Right atrium auricular region (tissue), 2 donors: ENCODE data around the gene SMOC2. TPM values are rescaled to one million over a fixed set of nuclear protein-coding genes. Genes with fewer than 3 reads are reported as not detected.

Source experiments
- DNase-seq: peaks from one replicate; pipeline ENCODE4 v3.0.0-alpha.2; 2019; ENCODE audit warnings: low spot score
- H3K27ac ChIP-seq, 2 donors: fragments of 200-600 bp; sonication (generic); 1 replicate in 1 of 2; 2 replicates in 1 of 2; pipeline ENCODE4 v1.5.1; 2016 to 2019
- H3K27me3 ChIP-seq, 2 donors: fragments of 200-600 bp; sonication (generic); one replicate each; pipeline versions ENCODE4 v1.5.1 to v1.6.0; 2017 to 2019
- H3K36me3 ChIP-seq: fragments of 200-600 bp; sonication (generic); one replicate; pipeline ENCODE4 v1.5.1; 2016
- H3K4me1 ChIP-seq, 2 donors: fragments of 200-600 bp; sonication (generic); one replicate each; pipeline versions ENCODE4 v1.5.1 to v1.6.0; 2017 to 2019
- H3K4me3 ChIP-seq, 2 donors: fragments of 200-600 bp; sonication (generic); 1 replicate in 1 of 2; 2 replicates in 1 of 2; pipeline ENCODE4 v1.5.1; 2017 to 2019; ENCODE audit warnings: mild to moderate bottlenecking in 1 of 2, moderate library complexity in 1 of 2
- H3K9me3 ChIP-seq, 2 donors: fragments of 200-600 bp; sonication (generic); one replicate each; pipeline ENCODE4 v1.5.1; 2019
- CTCF ChIP-seq, 2 donors: fragments of 200-600 bp; sonication (generic); IDR thresholded peaks; one replicate each; pipeline ENCODE4 v1.5.1; 2019; ENCODE audit warnings: antibody characterized with exemption in 2 of 2
- total RNA-seq, 2 donors: library from RNA; depleted of rRNA; stranded (reverse); fragments of >200 nt; gene quantifications; one replicate each; pipeline ENCODE4 v1.1.0, GENCODE V29; 2016

SMOC2 gene
- total RNA-seq, 2 donors from 2014 or later = 10.8 to 31.7 TPM

GRCh38 chr6:168660400-168660945 lies 219.5 kb downstream of the SMOC2 start:
- Histone ChIP-seq H3K27me3 (no peaks in the 10 kb centered on the region), H3K4me3 (no peak overlapping the region), H3K27ac (no peak overlapping the region), H3K4me1 (no peaks in the 10 kb centered on the region), H3K9me3 (no peaks in the 10 kb centered on the region), H3K36me3 (no peaks in the 10 kb centered on the region)
- DNase-seq = no peak
- TF ChIP-seq CTCF (IDR thresholded peaks at IDR 0.05) = no peak

DNA sequence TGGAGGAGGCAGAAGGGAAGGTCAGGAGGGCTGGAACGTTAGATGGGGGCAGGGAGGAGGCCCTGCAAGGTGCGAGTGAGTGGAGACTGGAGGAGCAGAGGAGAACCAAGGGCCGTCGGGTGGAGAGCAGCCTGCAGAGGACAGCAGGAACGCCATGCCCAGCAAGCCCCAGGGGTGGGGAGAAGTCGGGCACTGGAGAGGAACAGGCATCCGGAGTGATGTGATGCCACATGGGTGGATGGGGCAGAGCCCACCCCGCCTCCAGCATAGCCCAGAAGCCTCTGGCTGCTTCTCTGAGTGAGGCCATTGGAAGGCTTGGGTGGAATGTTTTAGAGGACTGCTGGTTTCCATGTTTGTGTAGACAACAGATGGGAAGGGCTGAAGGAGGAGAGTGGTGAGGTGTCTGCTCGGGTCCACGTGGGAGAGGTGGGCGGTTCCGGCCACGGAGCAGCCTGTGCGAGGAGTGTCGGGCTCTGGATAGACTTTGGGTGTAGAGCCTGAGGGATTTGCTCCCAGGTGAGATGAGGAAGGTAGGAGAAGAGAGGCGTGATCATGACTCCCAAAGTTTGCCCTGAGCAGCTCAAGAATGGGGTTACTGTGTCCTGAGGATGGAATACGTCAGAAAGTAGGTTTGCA lies 221.4 kb downstream of the SMOC2 start:
- Histone ChIP-seq H3K36me3 (no peaks in the 10 kb centered on the region), H3K9me3 (no peaks in the 10 kb centered on the region), H3K4me3 (no peak overlapping the region), H3K4me1 (no peaks in the 10 kb centered on the region), H3K27me3 (no peaks in the 10 kb centered on the region), H3K27ac (no peak overlapping the region)
- no peak for TF ChIP-seq CTCF (IDR thresholded peaks at IDR 0.05)
- DNase-seq = no peak

GRCh38 chr6:168663041-168663440 lies 222.1 kb downstream of the SMOC2 start:
- no peaks in the 10 kb centered on the region for H3K9me3 ChIP-seq
- no peak overlapping the region for H3K27ac ChIP-seq
- DNase-seq = no peak
- no peaks in the 10 kb centered on the region for H3K4me1 ChIP-seq
- no peaks in the 10 kb centered on the region for H3K36me3 ChIP-seq
- no peak for TF ChIP-seq CTCF (IDR thresholded peaks at IDR 0.05)
- no peaks in the 10 kb centered on the region for H3K27me3 ChIP-seq
- no peak overlapping the region for H3K4me3 ChIP-seq

DNA sequence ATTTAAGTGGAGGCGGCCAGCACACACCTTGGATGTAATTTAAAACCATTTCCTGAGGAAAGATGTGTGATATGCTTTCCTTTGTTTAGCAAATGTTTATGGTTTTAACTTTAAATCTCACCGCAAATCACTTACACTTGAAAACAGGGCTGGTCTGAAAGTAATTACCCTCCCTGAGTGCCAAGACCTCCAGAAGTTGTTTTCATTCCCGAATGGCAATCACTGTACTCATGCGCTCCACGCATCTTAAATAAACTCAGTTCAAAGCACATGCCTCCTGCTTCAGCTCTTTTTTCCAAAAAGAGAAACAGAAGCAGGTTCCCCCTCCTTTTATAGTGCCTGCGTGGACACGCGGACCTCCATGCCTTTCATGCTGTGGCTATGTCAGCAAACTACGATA lies 224.0 kb downstream of the SMOC2 start:
- no peak overlapping the region for H3K27ac ChIP-seq
- H3K4me1 ChIP-seq = no peaks in the 10 kb centered on the region
- H3K36me3 ChIP-seq = no peaks in the 10 kb centered on the region
- H3K9me3 ChIP-seq = no peaks in the 10 kb centered on the region
- no peak overlapping the region for H3K4me3 ChIP-seq
- DNase-seq = no peak
- H3K27me3 ChIP-seq = no peaks in the 10 kb centered on the region
- TF ChIP-seq CTCF (IDR thresholded peaks at IDR 0.05) = no peak

DNA sequence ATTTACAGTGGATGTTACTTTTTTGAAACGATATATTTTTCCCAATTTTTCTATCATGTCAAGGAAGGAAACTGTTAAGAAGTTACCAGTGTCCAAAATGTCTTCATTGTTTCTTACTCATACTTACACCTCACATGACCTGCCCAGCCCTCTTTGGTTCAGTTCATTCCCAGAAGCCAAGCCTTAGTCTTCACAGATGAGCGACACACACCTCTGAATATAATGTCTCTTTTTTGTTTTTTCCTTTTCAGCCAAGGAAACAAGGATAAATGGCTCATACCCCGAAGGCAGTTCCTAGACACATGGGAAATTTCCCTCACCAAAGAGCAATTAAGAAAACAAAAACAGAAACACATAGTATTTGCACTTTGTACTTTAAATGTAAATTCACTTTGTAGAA lies 225.2 kb downstream of the SMOC2 start:
- H3K36me3 ChIP-seq = no peaks in the 10 kb centered on the region
- no peak for DNase-seq

More for the DNA sequence above, 225.2 kb downstream of the SMOC2 start:
- Histone ChIP-seq H3K27ac (no peak overlapping the region), H3K27me3 (no peaks in the 10 kb centered on the region), H3K9me3 (no peaks in the 10 kb centered on the region), H3K4me3 (no peak overlapping the region), H3K4me1 (no peaks in the 10 kb centered on the region)
- no peak for TF ChIP-seq CTCF (IDR thresholded peaks at IDR 0.05)
